PFSK-1 (cell line): ENCODE measurements around the gene GEMIN4.

Experiments
- POLR2AphosphoS5 ChIP-seq: IDR thresholded peaks from 2 replicates; pipeline ENCODE4 v1.6.1; 2012; ENCODE audit warnings: low read depth, mild to moderate bottlenecking, control low read depth, low read length, moderate library complexity
- TAF1 ChIP-seq: IDR thresholded peaks from 2 replicates; pipeline ENCODE4 v1.6.1; 2012; ENCODE audit warnings: low read length, control low read depth, borderline replicate concordance; ENCODE audit not compliant: insufficient read depth
- TF ChIP-seq, protein P1 (sequence below), 2 experiments: IDR thresholded peaks; 2 replicates each; pipeline versions ENCODE4 v1.6.1 to v1.8.0; 2011 to 2012; ENCODE audit warnings: low read depth in 2 of 2, low read length in 2 of 2, control low read depth in 1 of 2, inconsistent platforms in 1 of 2, mild to moderate bottlenecking in 1 of 2, moderate library complexity in 1 of 2; ENCODE audit not compliant: insufficient read depth in 1 of 2

DNA sequence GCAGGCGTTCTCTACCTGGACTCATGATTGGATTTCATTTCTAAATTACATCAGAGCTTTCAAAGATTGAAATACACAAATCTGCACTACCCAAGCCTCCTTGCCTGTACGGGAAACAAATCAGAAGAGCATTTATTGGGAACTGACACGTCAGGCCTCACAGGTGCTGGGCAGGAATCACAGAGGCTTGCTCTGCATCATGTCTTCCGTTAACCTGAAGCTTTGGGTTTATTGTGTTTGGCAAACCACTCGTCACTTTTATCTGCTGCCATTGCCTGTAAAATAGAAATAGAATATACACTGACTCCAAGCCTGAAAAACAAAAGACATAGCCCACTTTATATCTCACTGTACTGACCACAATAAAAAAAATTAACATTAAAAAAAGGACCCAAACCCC, 7.9 kb upstream of the GEMIN4 start:
- no peak for TF ChIP-seq POLR2AphosphoS5
- TF ChIP-seq TAF1: no peak
- TF ChIP-seq, protein P1, sequence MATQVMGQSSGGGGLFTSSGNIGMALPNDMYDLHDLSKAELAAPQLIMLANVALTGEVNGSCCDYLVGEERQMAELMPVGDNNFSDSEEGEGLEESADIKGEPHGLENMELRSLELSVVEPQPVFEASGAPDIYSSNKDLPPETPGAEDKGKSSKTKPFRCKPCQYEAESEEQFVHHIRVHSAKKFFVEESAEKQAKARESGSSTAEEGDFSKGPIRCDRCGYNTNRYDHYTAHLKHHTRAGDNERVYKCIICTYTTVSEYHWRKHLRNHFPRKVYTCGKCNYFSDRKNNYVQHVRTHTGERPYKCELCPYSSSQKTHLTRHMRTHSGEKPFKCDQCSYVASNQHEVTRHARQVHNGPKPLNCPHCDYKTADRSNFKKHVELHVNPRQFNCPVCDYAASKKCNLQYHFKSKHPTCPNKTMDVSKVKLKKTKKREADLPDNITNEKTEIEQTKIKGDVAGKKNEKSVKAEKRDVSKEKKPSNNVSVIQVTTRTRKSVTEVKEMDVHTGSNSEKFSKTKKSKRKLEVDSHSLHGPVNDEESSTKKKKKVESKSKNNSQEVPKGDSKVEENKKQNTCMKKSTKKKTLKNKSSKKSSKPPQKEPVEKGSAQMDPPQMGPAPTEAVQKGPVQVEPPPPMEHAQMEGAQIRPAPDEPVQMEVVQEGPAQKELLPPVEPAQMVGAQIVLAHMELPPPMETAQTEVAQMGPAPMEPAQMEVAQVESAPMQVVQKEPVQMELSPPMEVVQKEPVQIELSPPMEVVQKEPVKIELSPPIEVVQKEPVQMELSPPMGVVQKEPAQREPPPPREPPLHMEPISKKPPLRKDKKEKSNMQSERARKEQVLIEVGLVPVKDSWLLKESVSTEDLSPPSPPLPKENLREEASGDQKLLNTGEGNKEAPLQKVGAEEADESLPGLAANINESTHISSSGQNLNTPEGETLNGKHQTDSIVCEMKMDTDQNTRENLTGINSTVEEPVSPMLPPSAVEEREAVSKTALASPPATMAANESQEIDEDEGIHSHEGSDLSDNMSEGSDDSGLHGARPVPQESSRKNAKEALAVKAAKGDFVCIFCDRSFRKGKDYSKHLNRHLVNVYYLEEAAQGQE (IDR thresholded peaks at IDR 0.05; ENCODE audit: insufficient read depth in 1 of 2, low read depth in 2 of 2, low read length in 2 of 2): no peak
